HG03135 (cell line): ENCODE measurements around the gene PRDM10.
"Not testable (repeated sequence)": the region's sequence is repeated elsewhere in the genome, so short reads cannot be mapped to it uniquely, and the experiment has no call there.

Experiments used
- ATAC-seq: cut with Tn5 transposase; IDR thresholded peaks from one replicate; pipeline ENCODE4 v1.9.1; 2021; ENCODE audit warnings: mild to moderate bottlenecking, moderate library complexity; ENCODE audit not compliant: unreplicated experiment

PRDM10 gene

GRCh38 chr11:129979046-129979605 is 23.5 kb downstream of the PRDM10 start:
- ATAC-seq: no peak

DNA sequence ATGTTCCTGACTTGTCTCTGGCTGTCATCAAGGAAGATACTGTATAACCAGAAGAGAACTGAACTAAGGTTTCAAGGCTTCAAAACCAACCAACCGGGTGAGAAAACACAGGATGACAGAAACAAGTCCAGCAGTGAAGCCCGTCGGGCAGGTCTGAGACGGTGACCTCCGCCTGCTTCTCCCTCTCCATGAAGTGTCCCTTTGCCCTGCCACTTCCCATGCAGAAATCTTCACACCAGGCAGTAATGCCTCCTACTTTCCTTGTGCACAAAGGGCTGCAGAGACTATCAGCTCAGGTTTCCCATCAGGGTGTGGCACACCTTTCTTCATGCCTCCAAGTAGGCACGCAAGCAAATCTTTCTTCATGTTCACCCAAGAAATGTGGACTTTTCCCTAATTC is 24.2 kb downstream of the PRDM10 start:
- ATAC-seq: no peak

- no peak for ATAC-seq
Observed at GRCh38 chr11:129976328-129976727, 26.3 kb downstream of the PRDM10 start.

GRCh38 chr11:129975543-129975942 is 27.1 kb downstream of the PRDM10 start:
- no peak for ATAC-seq

DNA sequence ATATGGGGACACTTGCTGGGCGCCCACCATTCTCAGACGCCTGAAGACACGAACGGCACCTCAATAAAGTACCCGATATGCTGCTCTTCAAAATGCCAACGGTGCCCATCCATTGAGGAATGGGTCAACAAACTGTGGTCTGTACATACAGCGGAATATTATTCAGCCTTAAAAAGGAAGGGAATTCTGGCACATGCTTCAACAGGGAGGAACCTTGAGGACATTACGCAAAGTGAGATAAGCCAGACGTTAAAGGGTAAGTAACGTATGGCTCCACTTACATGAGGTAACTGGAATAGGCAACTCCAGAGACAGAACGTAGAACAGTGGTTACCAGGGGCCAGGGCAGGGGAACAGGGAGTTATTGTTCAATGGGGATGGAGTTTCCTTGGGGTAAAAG is 28.0 kb downstream of the PRDM10 start:
- no peak for ATAC-seq

DNA sequence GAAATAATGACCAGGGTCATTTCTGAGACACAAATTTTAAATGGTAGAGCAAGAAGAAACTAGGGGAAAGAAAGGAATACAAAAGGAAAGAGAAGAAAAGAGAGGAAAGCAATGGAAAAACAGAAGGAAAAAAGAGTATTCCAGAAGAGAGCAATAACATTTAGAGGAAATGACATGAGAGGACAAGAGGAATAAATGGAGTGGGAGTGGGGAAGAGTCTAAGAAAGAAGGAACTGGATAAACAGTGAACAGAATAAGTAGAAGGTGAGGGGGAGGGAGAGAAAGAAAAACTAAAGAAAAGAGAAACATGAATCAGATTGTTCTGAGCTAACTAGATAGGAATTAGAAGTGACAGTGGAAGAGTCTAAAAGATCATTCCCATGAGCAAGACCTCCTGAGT is 28.4 kb downstream of the PRDM10 start:
- no peak for ATAC-seq

DNA sequence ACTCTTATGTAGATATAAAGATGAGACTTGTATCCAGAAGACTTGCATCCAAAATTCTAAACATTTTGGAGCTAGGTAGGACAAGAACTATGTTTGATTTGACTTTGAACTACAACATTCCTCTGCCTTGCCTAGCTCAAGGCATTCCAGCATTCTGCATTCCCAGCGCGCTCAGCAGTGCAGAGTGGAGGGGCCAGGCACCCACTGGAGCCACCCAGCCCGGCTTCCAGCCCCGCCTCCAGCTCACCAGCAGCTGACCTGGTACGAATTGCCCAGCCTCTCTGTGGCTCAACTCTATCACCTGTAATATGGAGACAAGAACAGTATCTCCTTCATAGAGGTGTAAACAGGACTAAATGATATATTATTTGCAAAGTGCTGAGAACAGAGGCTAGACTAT is 28.8 kb downstream of the PRDM10 start:
- no peak for ATAC-seq

- ATAC-seq: peak; percentile 92
Observed at GRCh38 chr11:129973068-129973467, 29.6 kb downstream of the PRDM10 start.

- ATAC-seq: no peak
Observed at GRCh38 chr11:129972611-129973010, 30.0 kb downstream of the PRDM10 start.

- ATAC-seq: not testable (repeated sequence)
Observed at GRCh38 chr11:129971856-129972255, 30.8 kb downstream of the PRDM10 start.

DNA sequence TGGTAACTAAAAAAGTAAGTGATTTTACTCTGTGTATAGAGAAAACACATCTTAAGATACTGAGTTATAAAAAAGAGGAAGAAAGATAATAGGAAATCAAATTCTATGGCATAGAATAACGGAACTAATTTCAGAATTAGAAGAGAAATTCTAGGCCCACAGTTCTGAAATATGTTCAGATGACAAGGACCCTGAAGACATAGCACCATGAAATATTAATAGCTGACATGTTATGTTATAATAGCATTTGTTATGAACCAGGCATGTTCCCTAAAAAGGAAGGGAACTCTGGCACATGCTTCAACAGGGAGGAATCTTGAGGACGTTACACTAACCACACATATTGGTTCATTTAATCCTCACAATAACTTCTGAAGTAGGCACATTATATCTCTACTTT is 32.7 kb downstream of the PRDM10 start:
- ATAC-seq: no peak

DNA sequence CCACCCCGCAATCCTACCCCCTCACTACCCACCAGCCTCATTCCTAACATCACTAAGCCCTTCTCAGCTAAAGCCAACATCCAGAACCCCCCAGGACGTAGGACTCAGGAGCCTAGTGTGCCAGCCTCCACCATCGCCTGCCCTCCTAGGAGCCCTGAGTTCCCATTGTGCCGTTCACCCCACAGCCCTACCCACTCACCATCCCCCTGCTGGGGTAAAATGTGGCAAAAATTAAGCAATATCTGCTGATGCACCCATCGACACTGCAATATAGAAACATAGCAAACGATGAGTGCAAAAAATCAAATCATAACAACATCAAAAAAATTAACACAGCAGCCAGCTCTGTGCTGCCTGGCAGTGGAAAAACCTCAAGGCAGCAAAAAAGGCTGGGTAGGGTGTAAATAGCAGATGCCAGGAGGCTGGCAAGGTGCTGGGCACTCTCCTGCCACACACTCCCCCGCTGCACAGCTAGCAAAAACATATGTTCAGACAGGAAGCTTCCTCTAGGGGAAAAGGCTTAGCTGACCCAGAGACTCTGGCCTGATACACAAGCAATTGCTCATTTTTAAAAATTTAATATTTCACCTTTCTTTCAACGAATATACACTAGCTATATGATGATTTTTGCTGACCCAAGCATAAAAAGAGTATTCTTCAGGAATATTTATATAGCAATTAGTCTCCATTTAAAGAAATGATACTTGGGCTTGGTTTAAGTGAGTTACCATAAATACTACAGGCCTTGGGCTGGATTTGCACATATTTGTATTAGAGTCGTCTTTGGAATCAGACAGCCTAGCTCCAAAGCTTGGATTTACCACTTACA is 33.8 kb downstream of the PRDM10 start:
- ATAC-seq: no peak

DNA sequence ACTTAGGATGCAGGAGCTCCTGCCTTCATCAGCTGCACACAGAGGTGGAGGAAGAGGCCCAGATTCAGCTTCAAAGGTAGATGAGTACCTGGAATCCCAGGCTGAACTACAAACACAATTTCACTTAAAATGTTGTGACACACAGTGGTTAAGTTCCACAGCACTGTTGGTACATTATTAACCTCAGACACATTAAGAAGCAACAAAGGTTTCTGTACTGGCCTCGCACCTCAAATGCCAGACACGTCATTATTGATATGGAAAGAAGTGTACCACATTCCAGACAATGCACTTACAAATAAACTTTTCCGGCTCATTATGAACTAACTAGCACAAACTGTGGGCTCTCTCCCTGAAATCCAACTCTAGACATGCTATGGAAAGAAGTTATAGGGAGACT is 34.6 kb downstream of the PRDM10 start:
- ATAC-seq: no peak

DNA sequence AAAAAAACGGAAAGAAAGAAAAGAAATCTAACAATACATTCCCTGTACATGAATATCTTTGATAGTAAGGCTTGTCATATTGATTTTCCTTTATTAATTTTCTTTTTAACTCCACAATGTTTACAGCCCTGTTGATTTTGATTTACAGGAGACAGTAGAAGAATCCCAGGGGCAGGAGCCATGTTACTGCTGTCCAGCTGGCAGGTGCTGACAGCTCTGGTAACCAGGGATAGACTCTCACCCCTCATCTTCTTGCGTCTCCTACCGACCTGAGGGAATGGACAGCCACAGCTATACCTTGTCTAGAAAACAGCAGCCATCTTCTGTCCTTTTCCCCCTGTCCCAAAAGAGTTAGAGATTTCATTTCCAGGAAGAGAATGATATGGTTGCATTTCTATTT is 37.4 kb downstream of the PRDM10 start:
- ATAC-seq: no peak

- ATAC-seq: peak; percentile 86
Observed at GRCh38 chr11:129960216-129961214, 42.1 kb downstream of the PRDM10 start.

- no peak for ATAC-seq
Observed at GRCh38 chr11:129959687-129960086, 42.9 kb downstream of the PRDM10 start.

- ATAC-seq: no peak
Observed at GRCh38 chr11:129955282-129955681, 47.4 kb downstream of the PRDM10 start.

- not testable (repeated sequence) for ATAC-seq
Observed at GRCh38 chr11:129954703-129955102, 47.9 kb downstream of the PRDM10 start.

- ATAC-seq: no peak
Observed at GRCh38 chr11:129951866-129952262, 50.8 kb downstream of the PRDM10 start.

- no peak for ATAC-seq
Observed at GRCh38 chr11:129951201-129951865, 51.3 kb downstream of the PRDM10 start.
